Esophagus muscularis mucosa (tissue), 4 donors: Measurements from ENCODE around the gene PDCL2. TPM values are rescaled to one million over a fixed set of nuclear protein-coding genes. Genes with fewer than 3 reads are reported as not detected.
"Not testable (repeated sequence)": the region's sequence is repeated elsewhere in the genome, so short reads cannot be mapped to it uniquely, and the experiment has no call there.

Experiments used
- DNase-seq: peaks from one replicate; pipeline ENCODE4 v3.0.0-alpha.2; 2017; ENCODE audit errors: extremely low spot score
- H3K27ac ChIP-seq, 4 donors: fragments of 200-600 bp; sonication (generic); replicated peaks in 1 of 4; 1 replicate in 3 of 4; 2 replicates in 1 of 4; pipeline ENCODE4 v1.5.1; 2016 to 2019; ENCODE audit warnings: mild to moderate bottlenecking in 1 of 4
- H3K27me3 ChIP-seq, 4 donors: fragments of 200-600 bp; sonication (generic); one replicate each; pipeline versions ENCODE4 v1.5.1 to v1.6.0; 2016 to 2019
- H3K36me3 ChIP-seq, 4 donors: fragments of 200-600 bp; sonication (generic); one replicate each; pipeline ENCODE4 v1.5.1; 2016 to 2019
- H3K4me1 ChIP-seq, 4 donors: fragments of 200-600 bp; sonication (generic); one replicate each; pipeline ENCODE4 v1.5.1; 2016 to 2019
- H3K4me3 ChIP-seq, 4 donors: fragments of 200-600 bp; sonication (generic); 1 replicate in 2 of 4; 2 replicates in 2 of 4; pipeline ENCODE4 v1.5.1; 2016 to 2019; ENCODE audit warnings: mild to moderate bottlenecking in 4 of 4, moderate library complexity in 1 of 4
- H3K9me3 ChIP-seq, 4 donors: fragments of 200-600 bp; sonication (generic); 1 replicate in 3 of 4; 2 replicates in 1 of 4; pipeline ENCODE4 v1.5.1; 2016 to 2019
- EP300 ChIP-seq: sonication (generic); formaldehyde crosslinking; IDR thresholded peaks from one replicate; pipeline ENCODE4 v1.6.1; 2017; ENCODE audit warnings: antibody characterized with exemption
- POLR2A ChIP-seq: fragments of 450-650 bp; IDR thresholded peaks from one replicate; pipeline ENCODE4 v1.6.1; 2017; ENCODE audit warnings: antibody characterized with exemption, moderate library complexity, mild to moderate bottlenecking, low read depth
- POLR2AphosphoS5 ChIP-seq, 2 donors: sonication (generic); formaldehyde crosslinking; IDR thresholded peaks; one replicate each; pipeline ENCODE4 v1.6.1; 2017; ENCODE audit warnings: antibody characterized with exemption in 2 of 2
- WGBS: methylation state at CpG from one replicate; pipeline ENCODE4 v1.1.5; 2018; 5-methylcytosine and 5-hydroxymethylcytosine counted together
- intact Hi-C: fragments of 100-400 bp; cut with DNase I; formaldehyde crosslinking; loops from one replicate; pipeline ENCODE4 v1.15.1; 2023
- total RNA-seq, 4 donors: library from RNA; depleted of rRNA; stranded (reverse); fragments of >200 nt; gene quantifications; one replicate each; pipeline versions ENCODE4 v1.1.0 to v1.2.1, GENCODE V29; 2016
- TF ChIP-seq, protein P1 (sequence below), 3 experiments: fragments of 200-600 bp in 2 of 3; fragments of 450-650 bp in 1 of 3; sonication (generic) in 2 of 3; IDR thresholded peaks; one replicate each; pipeline ENCODE4 v1.5.1; 2017 to 2019; ENCODE audit warnings: antibody characterized with exemption in 3 of 3, mild to moderate bottlenecking in 2 of 3, moderate library complexity in 1 of 3

The PDCL2 gene
- total RNA-seq, 4 donors from 2014 or later: not detected

DNA sequence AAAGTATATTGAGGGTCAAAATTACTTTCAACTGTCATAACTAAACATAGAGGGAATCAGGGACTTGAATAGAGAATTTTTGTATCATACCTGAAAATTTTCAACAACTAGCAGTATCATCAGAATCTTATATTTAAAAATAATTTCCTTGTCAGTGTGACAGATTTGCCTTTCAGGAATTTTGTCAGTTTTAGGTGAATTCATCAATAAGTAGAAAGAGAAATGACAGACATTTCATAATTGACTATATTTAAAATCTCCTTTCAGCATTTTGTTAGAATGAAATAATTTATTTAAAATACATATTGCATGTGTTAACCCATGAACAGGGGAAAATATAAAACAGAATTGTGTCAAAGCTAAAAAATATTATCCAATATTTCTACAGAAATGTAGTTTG lies 8.6 kb upstream of the PDCL2 start:
- no peaks in the 10 kb centered on the region for H3K4me1 ChIP-seq
- no peak overlapping the region for H3K4me3 ChIP-seq
- intact Hi-C loops: no loop called here
- TF ChIP-seq, protein P1, sequence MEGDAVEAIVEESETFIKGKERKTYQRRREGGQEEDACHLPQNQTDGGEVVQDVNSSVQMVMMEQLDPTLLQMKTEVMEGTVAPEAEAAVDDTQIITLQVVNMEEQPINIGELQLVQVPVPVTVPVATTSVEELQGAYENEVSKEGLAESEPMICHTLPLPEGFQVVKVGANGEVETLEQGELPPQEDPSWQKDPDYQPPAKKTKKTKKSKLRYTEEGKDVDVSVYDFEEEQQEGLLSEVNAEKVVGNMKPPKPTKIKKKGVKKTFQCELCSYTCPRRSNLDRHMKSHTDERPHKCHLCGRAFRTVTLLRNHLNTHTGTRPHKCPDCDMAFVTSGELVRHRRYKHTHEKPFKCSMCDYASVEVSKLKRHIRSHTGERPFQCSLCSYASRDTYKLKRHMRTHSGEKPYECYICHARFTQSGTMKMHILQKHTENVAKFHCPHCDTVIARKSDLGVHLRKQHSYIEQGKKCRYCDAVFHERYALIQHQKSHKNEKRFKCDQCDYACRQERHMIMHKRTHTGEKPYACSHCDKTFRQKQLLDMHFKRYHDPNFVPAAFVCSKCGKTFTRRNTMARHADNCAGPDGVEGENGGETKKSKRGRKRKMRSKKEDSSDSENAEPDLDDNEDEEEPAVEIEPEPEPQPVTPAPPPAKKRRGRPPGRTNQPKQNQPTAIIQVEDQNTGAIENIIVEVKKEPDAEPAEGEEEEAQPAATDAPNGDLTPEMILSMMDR (IDR thresholded peaks at IDR 0.05): no peak
- no peak overlapping the region for H3K27ac ChIP-seq
- H3K36me3 ChIP-seq: no peaks in the 10 kb centered on the region
- H3K27me3 ChIP-seq: no peaks in the 10 kb centered on the region
- DNase-seq: no peak
- no peaks in the 10 kb centered on the region for H3K9me3 ChIP-seq

DNA sequence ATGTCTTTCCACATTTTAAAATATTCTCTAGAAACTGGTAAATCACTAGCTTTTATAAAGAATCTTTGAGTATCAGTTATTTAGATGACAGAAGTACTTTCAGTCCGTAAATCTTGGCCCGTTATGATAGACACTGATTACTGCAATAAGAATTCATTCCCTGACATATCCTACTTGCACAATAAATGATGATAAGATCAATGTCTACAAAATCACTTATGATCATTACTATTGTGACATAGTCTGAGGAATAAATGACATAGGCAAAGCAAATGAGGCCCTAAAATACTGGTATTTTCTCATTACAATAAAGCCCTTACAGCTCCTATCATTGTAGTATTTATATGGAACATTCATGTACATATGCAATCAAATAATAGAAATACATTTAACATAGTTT lies 6.6 kb upstream of the PDCL2 start:
- no peak overlapping the region for H3K27ac ChIP-seq
- WGBS: 96% methylated on average over 2 of the region's 2 CpGs
- intact Hi-C loops: no loop called here

DNA sequence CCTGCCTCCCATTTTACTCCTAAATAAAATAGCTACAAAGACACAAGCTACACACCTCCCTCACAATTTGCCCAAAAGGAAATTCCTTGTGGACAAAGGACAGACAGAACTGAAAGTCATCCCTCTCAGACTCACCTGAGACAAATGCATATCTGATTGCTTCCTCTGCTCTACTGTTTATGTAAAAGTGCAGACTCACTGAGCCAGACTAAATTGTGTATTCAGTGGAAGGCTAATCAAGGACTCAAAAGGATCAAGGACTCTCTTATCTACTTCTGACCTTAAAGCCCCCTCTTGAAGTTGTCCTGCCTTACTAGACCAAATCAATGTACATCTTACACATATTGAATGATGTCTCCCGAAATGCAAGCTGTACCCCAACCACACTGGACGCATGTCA lies 3.9 kb downstream of the PDCL2 start:
- TF ChIP-seq POLR2A (no peak), EP300 (no peak), POLR2AphosphoS5 (IDR thresholded peaks at IDR 0.05) (no peak)
- TF ChIP-seq, protein P1 (IDR thresholded peaks at IDR 0.05): no peak
- DNase-seq: no peak
- 69% methylated on average over 2 of the region's 2 CpGs for WGBS
- no peaks in the 10 kb centered on the region for H3K36me3 ChIP-seq
- H3K27ac ChIP-seq: no peak overlapping the region
- H3K4me3 ChIP-seq: no peak overlapping the region
- intact Hi-C loops: no loop called here
- no peaks in the 10 kb centered on the region for H3K4me1 ChIP-seq
- no peaks in the 10 kb centered on the region for H3K9me3 ChIP-seq
- H3K27me3 ChIP-seq: no peaks in the 10 kb centered on the region

More for the DNA sequence above, 6.6 kb upstream of the PDCL2 start:
- Histone ChIP-seq H3K9me3 (no peaks in the 10 kb centered on the region), H3K36me3 (no peaks in the 10 kb centered on the region), H3K4me1 (no peaks in the 10 kb centered on the region), H3K27me3 (no peaks in the 10 kb centered on the region), H3K4me3 (no peak overlapping the region)
- TF ChIP-seq, protein P1 (IDR thresholded peaks at IDR 0.05): no peak
- TF ChIP-seq POLR2AphosphoS5 (IDR thresholded peaks at IDR 0.05) (no peak), EP300 (no peak), POLR2A (no peak)
- no peak for DNase-seq

DNA sequence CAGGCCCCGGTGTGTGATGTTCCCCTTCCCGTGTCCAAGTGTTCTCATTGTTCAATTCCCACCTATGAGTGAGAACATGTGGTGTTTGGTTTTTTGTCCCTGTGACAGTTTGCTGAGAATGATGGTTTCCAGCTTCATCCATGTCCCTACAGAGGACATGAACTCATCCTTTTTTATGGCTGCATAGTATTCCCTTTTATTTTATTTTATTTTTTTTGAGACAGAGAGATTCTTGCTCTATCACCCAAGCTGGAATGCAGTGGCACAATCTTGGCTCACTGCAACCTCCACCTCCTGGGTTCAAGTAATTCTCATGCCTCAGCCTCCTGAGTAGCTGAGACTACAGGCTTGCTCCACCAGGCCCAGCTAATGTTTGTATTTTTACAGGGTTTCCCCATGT lies 9.3 kb downstream of the PDCL2 start:
- intact Hi-C loops, H3K4me1 ChIP-seq, DNase-seq, H3K9me3 ChIP-seq, H3K36me3 ChIP-seq, H3K27me3 ChIP-seq, H3K27ac ChIP-seq, H3K4me3 ChIP-seq: not testable (repeated sequence)
- WGBS: 95% methylated on average over 2 of the region's 2 CpGs

DNA sequence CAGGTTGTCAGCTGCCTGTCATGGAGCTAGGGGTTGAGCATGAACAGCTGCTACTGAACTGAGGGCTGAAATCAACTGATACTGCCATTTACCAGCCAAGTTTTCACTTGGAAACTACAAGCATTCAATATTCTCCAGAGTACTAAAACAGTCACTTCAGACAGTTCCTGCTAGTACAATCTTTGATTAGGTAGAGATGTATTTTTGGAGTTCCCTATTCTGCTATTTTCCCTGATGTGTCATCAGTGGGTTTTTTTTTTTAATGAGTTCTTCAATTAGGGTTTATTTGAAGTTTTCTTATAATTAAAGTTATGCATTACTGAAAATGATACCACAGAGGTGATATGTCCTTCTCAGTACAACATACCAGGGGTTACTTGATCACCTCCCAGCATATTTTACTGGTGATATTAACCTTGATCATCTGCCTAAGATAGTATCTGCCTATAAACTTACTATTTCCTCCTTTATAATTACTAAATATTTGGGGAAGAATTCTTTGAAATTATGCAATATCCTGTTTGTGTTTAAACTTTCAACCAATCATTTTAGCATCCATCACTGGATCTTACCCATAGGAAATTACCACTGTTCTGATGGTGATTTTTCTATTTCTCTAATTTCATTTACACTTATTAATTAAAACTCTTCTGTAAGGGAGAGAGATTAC lies 13.6 kb downstream of the PDCL2 start:
- no peak overlapping the region for H3K4me3 ChIP-seq

More for the DNA sequence above, 13.6 kb downstream of the PDCL2 start:
- H3K27me3 ChIP-seq: no peaks in the 10 kb centered on the region
- no peak for DNase-seq
- no peaks in the 10 kb centered on the region for H3K36me3 ChIP-seq
- TF ChIP-seq EP300: no peak
- TF ChIP-seq, protein P1 (IDR thresholded peaks at IDR 0.05): no peak
- TF ChIP-seq POLR2AphosphoS5 (IDR thresholded peaks at IDR 0.05): no peak
- no peak for TF ChIP-seq POLR2A
- intact Hi-C loops: no loop called here
- no peaks in the 10 kb centered on the region for H3K4me1 ChIP-seq
- no peak overlapping the region for H3K27ac ChIP-seq
- peaks cover 0 to 38% (median 27%) of the 10 kb centered on the region in 4 donors for H3K9me3 ChIP-seq
